Caki2 (cell line): ENCODE results near the gene KBTBD4. TPM values are rescaled to one million over a fixed set of nuclear protein-coding genes. Genes with fewer than 3 reads are reported as not detected.

ENCODE experiments used
- DNase-seq: peaks from one replicate; pipeline ENCODE4 v3.0.0-alpha.2; 2015; ENCODE audit warnings: low read depth
- in situ Hi-C: cut with HindIII; loops from 2 replicates; pipeline ENCODE4 v1.10.0; 2016; ENCODE audit warnings: low sequenced_read_pairs, low pct_unique_long_range_greater_than_20kb, mixed read lengths
- total RNA-seq: library from RNA; depleted of rRNA; stranded (reverse); fragments of >200 nt; shearing (Covaris generic); gene quantifications from 2 replicates; pipeline ENCODE4 v1.2.3, GENCODE V29; 2014; ENCODE audit warnings: low replicate concordance; rRNA removed

KBTBD4 gene
- 22.6 and 33.6 TPM in 2 replicates for total RNA-seq

- in situ Hi-C loops: no loop called here
- peak; percentile 81 for DNase-seq
Observed at GRCh38 chr11:47578524-47579494, at the start of gene KBTBD4, which contains the start of gene NDUFS3. KBTBD4 (minus strand) TSS chr11:47578970; CDS start chr11:47578951, 19 bp downstream. NDUFS3 (plus strand) TSS chr11:47579074; CDS start chr11:47579092, 18 bp downstream.

GRCh38 chr11:47628026-47628425 lies 49.3 kb upstream of the KBTBD4 start:
- no peak for DNase-seq
- in situ Hi-C loops: no loop called here

GRCh38 chr11:47626234-47626633 lies 47.5 kb upstream of the KBTBD4 start:
- in situ Hi-C loops: no loop called here
- no peak for DNase-seq

- in situ Hi-C loops: no loop called here
- no peak for DNase-seq
Observed at GRCh38 chr11:47620836-47621378, 42.1 kb upstream of the KBTBD4 start.

GRCh38 chr11:47617417-47617809 lies 38.6 kb upstream of the KBTBD4 start:
- in situ Hi-C loops: no loop called here
- DNase-seq: peak; percentile 5

- in situ Hi-C loops: no loop called here
- peak; percentile 22 for DNase-seq
Observed at GRCh38 chr11:47616726-47617416, 38.1 kb upstream of the KBTBD4 start.

- in situ Hi-C loops: no loop called here
- DNase-seq: no peak
Observed at GRCh38 chr11:47615249-47615648, 36.5 kb upstream of the KBTBD4 start.

GRCh38 chr11:47611348-47611794 lies 32.6 kb upstream of the KBTBD4 start:
- no peak for DNase-seq
- in situ Hi-C loops: no loop called here

- no peak for DNase-seq
- in situ Hi-C loops: no loop called here
Observed at GRCh38 chr11:47609675-47610074, 30.9 kb upstream of the KBTBD4 start.

- in situ Hi-C loops: no loop called here
- no peak for DNase-seq
Observed at GRCh38 chr11:47607380-47607779, 28.6 kb upstream of the KBTBD4 start.

- in situ Hi-C loops: no loop called here
- no peak for DNase-seq
Observed at GRCh38 chr11:47606731-47607130, 28.0 kb upstream of the KBTBD4 start.

GRCh38 chr11:47605921-47606320 lies 27.2 kb upstream of the KBTBD4 start:
- no peak for DNase-seq
- in situ Hi-C loops: no loop called here

- DNase-seq: no peak
- in situ Hi-C loops: no loop called here
Observed at GRCh38 chr11:47603295-47603694, 24.5 kb upstream of the KBTBD4 start.

- no peak for DNase-seq
- in situ Hi-C loops: no loop called here
Observed at GRCh38 chr11:47599902-47600301, 21.1 kb upstream of the KBTBD4 start.

GRCh38 chr11:47595967-47596366 lies 17.2 kb upstream of the KBTBD4 start:
- in situ Hi-C loops: no loop called here
- no peak for DNase-seq

- in situ Hi-C loops: no loop called here
- no peak for DNase-seq
Observed at GRCh38 chr11:47595029-47595428, 16.3 kb upstream of the KBTBD4 start.

GRCh38 chr11:47593934-47594855 lies 15.4 kb upstream of the KBTBD4 start, which contains the start of gene C1QTNF4:
C1QTNF4 (minus strand) TSS chr11:47594411; CDS start chr11:47590810, 3,601 bp downstream.
- in situ Hi-C loops: no loop called here
- no peak for DNase-seq

- in situ Hi-C loops: no loop called here
Observed at GRCh38 chr11:47593492-47593933, 14.7 kb upstream of the KBTBD4 start.

More at GRCh38 chr11:47593492-47593933, 14.7 kb upstream of the KBTBD4 start:
- no peak for DNase-seq
